HG03108 (cell line): ENCODE data around the gene ADSS1.

Experiments used
- ATAC-seq: cut with Tn5 transposase; IDR thresholded peaks from one replicate; pipeline ENCODE4 v1.9.1; 2021; ENCODE audit warnings: moderate library complexity; ENCODE audit not compliant: unreplicated experiment

ADSS1 gene

GRCh38 chr14:104723651-104724406 lies at the start of gene ADSS1:
TSS of gene ADSS1 (plus strand) at chr14:104724229. CDS start at chr14:104724271, 42 bp downstream.
- ATAC-seq, result peak; percentile 45

DNA sequence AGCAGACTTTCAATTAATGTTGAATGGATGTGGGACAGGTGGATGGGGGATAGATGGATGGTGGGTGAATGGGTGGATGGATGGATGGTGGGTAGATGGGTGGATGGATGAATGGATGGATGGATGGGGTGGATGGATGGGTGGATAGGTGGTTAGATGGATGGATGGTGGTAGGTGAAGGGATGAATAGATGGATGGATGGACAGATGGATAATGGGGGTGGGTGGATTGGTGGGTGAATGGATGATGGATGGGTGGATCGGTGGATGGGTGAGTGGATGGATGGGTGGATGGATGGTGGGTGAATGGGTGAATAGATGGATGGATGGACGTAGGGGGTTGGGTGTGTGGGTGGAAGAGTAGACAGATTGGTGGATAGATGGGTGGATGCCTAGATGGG lies 48.6 kb upstream of the ADSS1 start:
- ATAC-seq, result no peak

DNA sequence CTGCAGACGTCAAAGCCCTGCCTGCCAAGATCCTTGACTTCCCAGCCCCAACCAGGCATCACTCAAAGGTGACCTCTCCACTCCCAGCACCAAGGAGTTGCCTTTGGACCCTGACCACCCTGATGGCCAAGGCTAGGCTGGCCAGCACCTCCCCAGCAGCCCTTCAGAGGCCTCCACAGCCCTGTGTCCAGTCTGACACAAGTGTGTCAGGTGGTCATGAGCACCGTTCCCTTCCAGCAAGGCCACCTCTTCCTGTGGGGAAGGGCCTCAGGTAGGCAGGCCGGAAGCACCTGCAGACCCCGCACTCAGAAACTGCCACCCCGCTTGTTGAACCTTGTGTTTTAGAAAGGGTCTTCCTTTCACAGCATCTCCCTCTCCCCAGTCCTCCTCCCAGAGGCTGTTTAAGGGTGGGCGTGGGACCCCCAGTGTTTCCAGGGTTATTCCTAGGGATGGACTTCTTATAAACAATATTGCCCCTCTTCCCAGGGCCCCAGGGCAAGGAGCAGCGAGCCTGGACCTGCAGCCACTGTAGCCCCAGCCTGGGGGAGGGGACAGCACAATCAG lies 47.8 kb upstream of the ADSS1 start:
- no peak for ATAC-seq

DNA sequence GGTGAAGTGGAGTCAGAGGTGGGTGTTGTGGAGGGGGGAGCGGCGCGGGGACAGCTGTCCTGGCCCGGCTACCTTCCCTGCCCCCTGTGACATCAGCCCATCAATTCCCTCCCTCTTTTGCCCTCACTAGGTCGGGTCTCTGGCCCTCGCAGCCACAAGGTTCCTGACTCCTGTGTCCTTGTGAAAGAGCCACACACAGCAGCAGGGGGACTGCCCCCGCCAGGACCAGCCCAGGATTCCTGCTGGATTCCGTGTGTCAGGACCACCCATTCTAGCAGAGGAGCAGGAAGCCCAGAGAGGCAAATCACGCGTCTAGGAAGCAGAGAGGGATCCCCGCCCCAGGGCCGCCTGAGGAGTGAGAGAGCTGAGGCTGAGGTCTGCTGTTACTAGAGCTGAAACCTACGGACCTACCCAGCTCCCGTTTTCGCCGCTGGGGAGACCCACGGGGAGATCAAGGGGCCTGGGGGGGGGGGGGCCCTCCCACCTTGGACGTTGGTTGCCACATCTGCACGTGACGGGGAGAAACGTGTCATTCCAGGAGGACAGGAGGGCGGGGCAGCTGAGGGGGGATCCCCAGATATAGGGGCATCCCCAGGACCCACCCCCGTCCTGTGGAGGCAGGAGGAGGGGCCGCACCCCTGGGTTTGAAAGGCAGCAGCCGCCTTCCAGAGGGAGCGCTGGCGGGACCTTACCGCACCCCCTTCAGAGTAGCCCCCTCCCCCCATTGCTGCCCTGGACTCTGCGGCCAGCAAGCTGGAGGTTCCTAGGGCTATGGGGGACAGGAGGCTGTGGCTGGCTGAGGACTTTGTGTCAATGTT lies 47.1 kb upstream of the ADSS1 start:
- ATAC-seq, result peak; percentile 19

DNA sequence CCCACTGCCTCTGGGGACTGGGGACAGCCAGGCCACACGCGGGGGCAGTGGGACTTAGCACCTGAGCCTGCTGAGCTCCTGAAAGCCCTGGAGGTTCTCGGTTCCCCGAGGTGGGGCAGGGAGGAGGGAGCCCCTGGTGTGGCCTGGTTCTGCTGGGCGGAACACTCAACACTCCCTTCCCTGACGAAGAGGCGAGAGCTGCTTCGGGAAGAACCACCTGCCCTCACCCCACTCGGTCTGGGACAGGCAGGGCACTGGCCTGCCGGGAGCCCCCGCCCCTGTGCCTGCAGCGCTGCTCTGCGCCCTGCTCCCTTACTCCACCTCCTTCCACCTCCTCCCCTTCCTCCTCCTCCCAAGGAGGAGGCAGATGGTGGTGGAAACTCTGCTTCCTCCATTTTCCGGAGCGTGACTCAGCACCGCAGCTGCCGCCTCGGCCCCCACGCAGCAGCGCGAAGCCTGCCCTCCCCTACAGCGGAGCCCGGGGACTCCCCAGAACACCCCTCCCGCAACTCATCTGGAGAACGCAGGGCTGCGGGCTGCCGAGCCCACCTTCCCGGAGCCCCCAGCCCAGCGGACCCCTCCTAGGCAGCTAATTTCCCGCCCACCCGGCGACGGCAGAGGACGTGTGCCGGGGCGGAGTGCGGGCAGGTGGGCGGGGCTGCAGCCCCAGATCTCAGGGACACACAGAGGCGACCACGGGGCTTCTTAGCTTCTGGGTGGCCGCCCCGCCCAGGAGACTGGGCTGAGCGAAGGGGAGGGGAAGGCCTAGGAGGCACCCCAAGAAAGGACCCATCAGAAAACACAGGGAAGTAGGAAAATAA lies 46.3 kb upstream of the ADSS1 start:
- peak; percentile 40 for ATAC-seq

DNA sequence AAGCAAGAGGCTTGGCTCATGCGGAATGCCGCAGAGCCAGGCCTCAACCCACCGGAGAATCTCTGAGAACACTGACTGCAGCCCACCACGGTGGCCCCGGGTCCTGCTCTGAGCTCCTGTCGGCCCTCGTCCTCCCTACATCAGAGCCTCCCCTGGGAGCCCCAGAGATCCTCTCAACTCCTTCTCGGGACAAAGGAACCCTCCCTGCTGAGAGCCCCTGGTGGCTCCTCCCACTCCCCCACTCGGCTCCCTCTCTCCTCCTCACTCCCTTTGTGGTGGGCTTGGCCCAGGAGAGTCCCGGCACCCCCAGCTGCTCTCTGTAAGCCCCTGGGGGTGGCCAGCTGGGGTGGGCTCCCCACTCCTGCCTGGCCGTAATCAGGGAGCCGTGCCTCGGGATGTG lies 45.7 kb upstream of the ADSS1 start:
- ATAC-seq, result no peak

GRCh38 chr14:104678901-104679705 lies 44.9 kb upstream of the ADSS1 start:
- ATAC-seq, result no peak

DNA sequence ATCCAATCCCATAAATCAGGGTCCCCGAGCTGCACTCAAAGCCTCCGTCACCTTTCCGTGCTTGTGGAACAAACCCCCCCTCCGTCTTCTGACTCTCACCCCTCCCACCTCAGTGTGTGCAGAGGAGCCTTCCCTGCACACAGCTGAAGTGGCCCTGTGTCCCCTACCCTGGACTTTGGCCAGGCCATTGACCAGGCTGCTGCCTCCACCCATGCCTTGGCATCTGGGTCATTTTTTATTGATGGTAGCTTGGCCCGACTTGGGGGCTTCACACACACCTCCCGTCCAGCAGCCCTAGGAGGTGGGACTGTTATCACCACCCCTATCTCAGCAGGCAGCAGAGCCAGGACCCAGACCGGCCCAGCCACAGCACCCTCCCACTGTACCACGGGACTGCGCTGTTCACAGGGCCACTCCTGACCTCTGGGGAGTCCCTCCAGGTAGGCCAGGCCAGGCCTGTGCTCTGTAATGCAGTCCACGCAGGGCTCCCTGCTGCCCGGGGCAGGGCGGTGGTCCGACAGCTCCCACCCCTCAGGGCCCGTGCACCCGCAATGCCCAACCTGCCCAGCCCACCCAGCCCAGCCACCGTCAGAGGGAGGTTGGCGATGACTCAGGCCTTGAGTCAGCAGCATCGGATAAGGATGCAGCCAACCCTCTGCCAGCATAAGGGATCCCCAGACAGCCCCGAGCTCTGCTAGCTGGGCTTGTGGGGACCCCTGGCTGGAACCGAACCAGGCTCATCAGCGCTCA lies 43.8 kb upstream of the ADSS1 start:
- ATAC-seq, result no peak

DNA sequence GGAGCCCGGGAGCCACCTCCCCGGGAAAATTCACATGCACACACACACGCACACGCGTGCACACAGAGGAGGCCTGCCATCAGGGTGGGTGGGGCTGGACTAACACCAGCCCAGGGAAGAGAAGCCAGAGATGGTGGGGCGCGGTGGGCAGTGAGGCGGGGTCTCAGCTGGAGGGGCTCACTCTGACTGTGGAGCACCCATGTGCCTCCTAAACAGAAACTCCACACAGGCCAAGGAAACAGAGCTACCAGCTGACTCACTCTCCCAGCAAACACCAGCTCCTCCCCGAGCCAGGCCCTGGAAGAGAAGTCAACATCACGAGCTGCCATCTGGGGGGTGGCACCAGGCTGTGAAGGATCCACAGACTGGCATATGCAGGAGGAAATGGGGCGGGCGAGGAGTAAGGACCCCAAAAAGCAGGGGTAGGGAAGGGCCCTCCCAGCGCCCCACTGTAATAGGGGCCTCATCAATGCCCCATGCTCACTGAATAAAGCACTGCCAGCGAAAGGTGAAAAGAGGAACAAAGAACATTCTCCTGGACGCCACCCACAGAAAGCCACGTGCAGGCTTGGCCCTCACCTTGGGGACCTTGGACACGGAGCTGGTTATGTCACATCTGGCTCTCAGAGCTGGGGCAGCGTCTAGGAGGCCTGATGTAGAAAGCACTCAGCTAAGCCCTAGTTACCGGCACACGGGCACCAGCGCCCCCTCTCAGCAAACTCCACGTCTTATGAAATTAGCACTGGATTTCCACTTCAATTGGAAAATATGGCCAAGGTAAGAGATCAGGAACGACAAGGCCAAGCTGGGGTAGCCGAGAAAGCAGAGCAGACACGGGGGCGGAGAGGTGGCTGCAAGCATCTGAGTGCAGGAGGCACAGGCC lies 43.0 kb upstream of the ADSS1 start:
- ATAC-seq, result peak; percentile 46

DNA sequence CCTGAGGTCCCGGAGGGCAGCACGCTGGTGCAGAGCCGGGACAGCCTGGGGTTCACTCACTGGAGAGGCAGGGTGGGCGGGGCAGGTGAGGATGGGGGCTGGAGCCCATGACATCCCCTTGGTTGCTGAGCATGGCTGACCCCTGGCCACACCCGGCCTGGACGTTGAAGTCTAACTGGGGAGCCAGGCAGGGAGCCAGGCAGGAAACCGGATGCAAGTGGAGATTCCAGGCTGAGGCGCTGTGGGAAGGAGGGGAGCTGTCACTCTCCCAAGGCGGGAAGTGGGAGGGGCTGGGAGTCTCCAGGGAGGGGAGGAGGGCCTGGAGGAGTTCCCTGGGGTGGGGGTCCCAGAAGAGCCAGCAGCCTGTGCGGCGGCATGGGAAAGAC lies 42.3 kb upstream of the ADSS1 start:
- ATAC-seq, result no peak

DNA sequence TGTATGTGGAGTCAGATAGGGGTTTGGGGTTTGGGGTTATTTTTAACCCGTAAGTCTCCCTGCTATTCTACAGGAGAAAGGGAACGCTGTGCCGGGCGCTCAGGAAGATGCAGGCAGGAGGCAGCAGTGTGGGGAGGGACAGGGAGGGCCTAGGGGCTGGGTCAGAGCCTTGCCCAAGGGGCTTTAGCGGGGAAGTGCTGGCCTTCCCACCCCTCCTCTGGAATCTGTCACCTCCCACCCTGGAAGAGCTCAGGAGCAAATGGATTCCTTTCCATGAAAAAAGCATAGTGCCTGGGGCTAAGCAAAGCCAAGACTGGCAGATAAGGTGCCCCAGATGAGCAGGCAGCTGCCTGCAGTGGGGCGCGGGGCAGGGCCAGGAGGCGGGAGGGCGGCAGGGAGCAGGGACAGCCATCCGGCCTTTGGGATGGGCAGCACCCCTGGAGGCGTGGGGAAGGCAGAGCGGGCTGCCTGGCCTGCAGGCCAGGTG lies 41.9 kb upstream of the ADSS1 start:
- ATAC-seq, result no peak

- ATAC-seq, result no peak
Measured at GRCh38 chr14:104683653-104684448, 40.2 kb upstream of the ADSS1 start.

- no peak for ATAC-seq
Measured at GRCh38 chr14:104684449-104684821, 39.6 kb upstream of the ADSS1 start.

GRCh38 chr14:104685216-104685997 lies 38.6 kb upstream of the ADSS1 start:
- ATAC-seq, result no peak

DNA sequence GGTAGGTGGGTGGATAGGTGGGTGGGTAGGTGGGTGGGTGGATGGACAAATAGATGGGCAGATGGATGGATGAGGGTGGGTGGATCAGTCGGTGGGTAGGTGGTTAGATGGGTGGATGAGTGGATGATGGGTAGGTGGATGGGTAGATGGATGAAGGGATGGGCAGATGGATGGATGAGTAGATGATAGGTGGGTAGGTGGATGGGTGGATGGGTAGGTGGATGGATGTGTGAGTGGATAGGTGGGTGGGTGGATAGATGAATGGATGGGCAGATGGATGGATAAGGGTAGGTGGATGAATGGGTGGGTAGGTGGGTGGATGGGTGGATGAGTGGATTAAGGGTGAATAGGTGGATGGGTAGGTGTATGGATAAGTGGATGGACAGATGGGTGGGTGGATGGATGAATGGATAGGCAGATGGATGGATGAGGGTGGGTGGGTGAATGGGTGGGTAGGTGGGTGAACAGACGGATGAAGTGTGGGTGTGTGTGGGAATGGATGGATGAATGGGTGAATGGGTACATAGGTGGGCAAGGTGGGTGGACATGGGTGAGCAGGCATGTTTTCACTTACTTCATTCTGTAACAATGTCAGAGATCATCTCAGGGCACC lies 37.9 kb upstream of the ADSS1 start:
- ATAC-seq, result no peak
